ENCODE data around the gene NFATC1.

The NFATC1 gene

DNA sequence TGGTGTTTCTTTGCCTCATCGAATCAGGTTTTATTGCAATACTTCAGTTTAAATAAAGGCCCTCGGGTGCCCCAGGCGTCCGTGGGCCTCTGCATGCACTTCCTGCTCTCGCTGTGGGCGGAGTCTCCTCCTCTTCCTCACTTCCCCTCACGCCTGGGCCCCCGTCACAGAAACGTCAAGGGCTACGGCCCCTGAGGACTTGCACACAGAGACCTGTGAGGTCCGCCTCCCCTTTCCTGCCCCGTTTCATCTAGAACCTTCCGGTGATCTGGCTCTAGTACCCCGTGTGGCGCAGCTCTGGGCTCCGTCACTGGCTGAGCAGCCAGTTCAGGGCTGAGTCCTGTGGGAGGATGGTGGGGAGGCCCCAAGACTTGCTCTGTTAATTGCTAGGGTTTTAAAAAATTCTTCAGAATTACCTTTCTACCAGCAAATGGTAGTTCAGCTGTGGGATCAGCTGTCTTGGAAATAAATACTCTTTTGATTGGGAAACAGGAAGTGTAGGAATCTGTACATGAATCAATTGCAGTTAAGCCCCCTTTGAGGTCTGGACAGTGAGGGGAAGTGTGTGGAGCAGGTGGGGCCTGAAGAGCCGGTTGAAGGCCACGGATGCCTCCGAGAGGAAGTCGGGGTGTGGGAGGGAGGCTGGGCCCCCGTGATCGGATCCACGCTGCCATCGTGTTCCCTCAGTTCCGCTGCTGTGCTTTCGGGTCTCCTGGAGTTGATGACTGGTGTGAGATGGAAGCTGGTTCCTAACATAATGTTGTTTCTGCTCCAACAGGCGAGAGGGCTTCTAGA, 10.2 kb downstream of the NFATC1 start:
- no peak for DNase-seq

DNA sequence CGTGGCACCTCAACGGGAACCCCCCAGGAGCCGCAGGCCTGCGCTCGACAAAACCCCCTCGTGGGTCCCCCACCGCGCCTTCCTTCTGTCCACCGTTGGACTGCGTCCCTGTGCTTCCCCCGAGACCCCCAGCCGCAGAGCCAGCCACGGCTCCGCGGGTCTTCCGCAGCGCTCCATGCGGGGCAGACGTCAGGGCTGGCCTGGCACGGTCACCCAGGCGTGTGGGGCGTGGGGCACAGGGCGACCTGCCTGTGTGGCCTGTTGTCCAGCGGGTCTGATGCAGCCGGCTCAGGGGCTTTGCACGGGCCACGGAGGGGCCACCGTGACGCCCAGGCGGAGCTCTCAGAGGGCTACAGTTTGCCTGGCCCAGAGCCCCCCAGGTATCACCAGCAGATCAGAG, 11.0 kb downstream of the NFATC1 start:
- DNase-seq: no peak

DNA sequence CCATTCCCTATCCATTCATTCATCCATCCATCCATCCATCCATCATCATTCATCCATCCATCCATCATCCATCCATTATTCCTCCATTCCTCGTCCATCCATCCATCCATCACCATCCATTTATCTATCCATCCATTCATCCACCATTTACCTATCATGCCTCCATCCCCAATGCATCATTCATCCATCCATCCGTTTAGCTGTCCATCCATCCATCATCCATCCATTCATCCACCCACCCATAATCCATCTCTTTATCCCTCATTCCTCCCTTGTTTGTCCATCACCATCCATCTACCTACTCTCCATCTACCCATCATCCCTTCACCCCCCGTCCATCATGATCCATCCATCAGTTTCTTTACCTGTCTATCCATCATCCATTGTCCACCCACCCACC, 13.6 kb downstream of the NFATC1 start:
- DNase-seq: no peak

DNA sequence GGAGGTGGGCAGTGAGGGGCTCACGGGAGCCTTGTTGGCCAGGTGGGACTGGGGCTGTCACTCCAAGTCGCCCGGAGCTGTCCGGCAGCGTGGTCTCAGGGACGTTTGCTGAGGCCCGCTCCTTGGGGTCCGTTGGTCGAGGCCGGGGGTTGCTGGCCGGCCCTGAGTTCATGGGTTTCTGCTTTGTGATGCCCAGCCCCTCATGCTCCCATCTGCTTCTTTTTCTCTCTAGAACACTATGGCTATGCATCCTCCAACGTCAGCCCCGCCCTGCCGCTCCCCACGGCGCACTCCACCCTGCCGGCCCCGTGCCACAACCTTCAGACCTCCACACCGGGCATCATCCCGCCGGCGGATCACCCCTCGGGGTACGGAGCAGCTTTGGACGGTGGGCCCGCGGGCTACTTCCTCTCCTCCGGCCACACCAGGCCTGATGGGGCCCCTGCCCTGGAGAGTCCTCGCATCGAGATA, 14.5 kb downstream of the NFATC1 start:
- no peak for DNase-seq

DNA sequence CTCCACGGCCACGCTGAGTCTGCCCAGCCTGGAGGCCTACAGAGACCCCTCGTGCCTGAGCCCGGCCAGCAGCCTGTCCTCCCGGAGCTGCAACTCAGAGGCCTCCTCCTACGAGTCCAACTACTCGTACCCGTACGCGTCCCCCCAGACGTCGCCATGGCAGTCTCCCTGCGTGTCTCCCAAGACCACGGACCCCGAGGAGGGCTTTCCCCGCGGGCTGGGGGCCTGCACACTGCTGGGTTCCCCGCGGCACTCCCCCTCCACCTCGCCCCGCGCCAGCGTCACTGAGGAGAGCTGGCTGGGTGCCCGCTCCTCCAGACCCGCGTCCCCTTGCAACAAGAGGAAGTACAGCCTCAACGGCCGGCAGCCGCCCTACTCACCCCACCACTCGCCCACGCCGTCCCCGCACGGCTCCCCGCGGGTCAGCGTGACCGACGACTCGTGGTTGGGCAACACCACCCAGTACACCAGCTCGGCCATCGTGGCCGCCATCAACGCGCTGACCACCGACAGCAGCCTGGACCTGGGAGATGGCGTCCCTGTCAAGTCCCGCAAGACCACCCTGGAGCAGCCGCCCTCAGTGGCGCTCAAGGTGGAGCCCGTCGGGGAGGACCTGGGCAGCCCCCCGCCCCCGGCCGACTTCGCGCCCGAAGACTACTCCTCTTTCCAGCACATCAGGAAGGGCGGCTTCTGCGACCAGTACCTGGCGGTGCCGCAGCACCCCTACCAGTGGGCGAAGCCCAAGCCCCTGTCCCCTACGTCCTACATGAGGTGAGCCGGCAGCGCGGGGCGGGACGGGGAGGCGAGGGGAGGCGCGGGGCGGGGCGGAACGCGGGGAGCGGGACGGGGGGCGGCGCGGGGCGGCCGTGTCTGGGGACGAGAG, 15.2 kb downstream of the NFATC1 start:
- DNase-seq: no peak

DNA sequence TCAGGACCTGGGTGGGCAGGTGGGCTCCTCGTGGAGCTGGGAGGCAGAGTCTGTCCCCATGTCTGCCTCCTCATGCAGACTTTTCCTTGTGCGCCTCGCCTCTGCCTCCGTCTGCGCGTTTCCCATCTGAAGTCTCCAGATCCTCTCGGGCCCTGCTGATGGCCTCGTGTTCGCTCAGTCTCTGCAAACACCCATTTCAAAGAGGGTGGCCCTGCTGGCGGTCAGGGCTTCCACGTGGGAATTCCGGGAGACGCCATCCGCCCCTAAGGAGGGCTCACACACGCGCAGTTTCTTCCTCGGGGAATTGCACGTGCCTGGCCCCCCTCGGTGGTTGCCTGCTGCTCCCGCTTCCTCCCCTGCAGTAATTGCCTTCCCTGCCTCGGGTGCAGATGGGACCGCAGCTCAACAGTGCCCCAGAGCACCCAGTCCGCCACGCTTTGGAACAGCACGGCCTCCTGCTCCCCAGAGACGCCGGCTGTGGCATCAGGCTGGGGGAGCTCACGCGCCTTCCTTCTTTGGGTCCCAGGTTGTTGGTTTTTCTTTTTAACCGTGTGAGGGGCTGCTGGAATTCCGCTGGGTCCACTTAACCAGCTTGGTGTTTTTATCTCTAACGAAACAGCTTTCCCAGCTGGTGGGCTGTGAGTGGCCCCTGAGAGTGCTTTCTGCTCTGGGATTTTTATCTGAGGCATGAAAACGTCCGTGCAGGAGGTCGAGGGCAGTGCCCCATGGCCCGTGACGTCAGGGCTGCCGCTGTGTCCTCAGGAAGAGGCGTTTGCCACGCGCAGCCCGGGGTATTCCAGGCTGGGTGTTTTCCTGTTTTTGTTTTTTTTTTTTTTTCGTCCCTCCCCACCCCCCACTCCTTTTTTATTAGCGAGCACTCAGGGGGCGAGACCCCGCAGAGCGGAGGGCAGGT, 16.1 kb downstream of the NFATC1 start:
- no peak for DNase-seq

DNA sequence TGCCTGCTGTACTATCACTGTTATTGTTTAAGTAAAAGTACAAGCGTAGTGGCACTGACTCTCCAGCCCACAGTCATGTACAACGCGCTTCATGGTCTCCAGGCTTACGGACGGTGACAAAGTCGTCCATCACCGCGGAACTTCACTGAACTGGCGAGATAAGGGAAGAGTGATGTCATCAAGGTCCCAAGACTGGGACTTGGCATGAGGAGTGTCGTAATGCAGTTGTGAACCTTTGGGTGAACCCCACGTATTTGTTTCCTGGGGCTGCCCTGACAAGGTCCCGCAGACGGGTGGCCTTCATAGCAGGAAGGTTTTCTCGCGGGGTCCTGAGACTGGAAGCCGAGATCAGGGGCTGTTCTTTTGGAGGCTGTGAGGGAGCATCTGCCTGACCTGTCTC, 17.3 kb downstream of the NFATC1 start:
- no peak for DNase-seq

DNA sequence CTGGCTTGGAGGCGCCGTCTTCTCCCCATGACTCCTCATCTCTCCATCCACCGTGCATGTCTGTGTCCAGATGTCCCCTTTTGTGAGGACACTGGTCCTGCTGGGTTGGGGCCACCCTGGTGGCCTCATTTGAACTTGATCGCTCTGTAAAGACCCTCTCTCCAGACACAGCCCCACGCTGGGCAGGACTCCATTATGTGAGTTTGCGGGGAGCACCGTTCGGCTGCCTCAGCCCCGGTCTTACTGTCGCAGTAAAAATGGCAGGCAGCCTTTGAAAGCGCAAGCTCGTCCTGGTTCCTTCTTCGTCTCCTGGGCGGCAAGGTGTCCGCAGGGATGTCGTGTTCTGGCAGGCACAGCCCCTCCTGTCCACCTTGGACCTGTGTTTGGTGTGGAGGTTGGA, 17.7 kb downstream of the NFATC1 start:
- no peak for DNase-seq

DNA sequence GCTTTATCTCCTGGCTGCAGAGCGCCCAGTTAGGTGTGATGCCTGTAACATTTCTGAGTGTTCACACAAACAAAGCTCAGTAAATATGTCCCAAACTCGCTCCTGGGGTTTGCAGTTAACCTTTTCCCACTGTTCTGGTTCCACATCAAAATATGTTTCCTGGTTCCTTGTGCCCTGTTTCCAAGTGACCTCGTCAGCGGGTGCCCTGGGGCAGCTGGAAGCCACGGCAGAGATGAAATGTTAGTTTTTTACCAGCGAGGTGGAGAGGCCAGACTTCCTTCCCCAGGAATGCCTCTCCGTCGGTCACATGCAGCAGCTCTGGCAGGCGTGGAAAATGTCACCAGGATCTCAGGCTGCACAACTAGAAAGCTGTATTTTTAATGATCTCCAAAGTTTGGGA, 18.2 kb downstream of the NFATC1 start:
- DNase-seq: no peak

DNA sequence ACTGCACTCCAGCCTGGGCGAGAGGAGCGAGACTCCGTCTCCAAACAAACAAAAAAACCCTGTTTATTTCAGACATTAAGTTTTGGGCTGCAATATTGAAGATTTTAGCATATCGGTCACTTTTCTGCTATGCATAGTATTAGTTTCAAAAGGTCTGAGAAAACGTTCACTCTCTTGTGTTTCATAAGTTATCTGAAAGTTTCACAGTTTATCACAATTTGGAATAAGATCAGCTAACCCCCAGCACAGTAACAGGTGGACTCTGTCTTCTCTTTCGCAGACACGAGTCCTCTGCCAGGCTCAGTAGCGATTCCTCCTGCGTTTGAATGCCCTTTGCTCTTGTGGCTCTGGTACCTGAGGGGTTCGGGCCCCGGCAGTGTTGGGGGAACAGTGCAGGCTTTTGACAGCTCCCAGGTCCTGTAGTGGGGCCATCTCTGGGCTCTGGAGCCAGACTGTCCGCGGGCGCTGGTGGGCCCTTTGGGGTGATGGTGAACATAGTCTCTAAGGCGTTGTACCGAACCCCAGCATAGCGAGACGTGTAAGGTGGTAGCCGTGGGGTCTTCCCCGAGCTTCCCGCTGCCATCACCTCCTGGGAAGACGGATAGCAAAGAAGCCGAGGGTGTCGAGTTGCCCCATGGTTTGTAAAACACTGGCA, 20.4 kb downstream of the NFATC1 start:
- DNase-seq: no peak

DNA sequence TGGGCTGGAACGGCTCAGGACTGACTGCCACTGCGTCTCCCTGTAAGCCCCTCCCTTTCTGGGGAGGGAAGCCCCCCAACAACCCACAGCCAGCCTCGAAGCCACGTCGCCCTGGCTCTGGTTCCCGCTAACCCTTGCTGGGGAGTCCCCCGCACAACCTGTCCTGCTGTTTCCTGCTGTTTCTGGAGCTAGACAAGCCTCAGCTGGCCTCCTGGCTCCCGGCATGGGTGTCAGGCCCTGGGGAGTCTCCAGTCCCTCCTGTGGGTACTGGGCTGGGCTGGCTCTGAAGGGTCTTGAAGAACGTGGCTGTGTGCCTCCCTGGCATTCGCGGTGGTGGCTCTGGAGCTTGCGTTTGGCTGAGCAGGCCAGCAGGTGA, 20.9 kb downstream of the NFATC1 start:
- DNase-seq: no peak

DNA sequence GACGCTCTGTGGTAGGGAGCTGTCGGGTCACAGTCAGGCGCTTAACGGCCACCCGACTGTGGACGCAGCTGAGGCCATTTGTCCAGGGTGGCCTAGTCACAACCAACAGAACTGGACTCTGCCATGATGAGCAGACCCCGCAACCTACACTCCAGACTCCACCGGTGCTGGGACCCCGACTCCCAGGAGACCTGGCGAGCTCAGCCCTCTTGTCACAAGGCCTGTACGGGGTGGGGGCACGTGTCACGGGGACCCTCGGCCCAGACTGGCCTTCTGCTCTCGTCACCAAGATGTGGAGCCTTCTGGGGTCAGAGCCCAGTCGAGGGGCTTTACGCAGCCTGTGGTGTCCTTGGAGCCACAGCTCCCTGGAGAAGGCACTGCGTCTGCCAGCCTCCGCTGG, 22.5 kb downstream of the NFATC1 start:
- DNase-seq: no peak

DNA sequence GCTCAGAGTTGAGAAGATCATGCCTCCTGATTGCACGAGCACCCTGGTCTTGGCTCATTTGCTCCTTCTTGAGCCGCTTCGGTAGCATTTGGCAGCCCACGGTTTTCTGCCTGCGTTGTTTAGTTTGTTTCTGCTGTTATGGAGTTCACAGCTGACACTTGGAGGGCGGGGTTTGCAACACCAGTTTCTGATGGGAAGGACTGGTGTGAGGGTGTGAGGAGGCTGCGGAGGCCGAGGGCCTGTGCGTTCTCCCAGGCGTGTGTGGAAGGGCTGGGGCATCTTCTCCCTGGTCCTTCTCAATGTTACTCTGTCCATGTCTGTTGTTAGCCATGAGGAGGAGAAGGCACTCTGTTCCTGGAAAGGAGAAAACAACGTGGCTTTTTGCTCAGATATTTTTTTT, 22.9 kb downstream of the NFATC1 start:
- DNase-seq: no peak

DNA sequence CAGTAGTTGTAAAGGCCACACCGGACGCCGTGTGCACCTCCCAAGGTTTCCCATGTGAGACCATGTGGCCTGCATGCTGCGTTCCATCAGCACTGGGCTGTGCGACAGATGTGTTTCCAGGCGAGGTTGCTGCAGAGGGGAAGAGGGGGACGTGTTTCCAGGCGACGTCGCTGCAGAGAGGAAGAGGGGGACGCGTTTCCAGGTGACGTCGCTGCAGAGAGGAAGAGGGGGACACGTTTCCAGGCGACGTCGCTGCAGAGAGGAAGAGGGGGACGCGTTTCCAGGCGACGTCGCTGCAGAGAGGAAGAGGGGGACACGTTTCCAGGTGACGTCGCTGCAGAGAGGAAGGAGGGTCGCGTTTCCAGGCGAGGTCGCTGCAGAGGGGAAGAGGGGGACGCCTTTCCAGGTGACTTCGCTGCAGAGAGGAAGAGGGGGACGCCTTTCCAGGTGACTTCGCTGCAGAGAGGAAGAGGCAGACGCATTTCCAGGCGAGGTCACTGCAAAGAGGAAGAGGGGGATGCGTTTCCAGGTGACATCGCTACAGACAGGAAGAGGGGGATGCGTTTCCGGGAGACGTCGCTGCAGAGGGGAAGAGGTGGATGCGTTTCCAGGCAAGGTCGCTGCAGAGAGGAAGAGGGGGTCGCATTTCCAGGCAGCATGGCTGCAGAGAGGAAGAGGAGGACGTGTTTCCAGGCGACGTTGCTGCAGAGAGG, 24.5 kb downstream of the NFATC1 start:
- DNase-seq: no peak

DNA sequence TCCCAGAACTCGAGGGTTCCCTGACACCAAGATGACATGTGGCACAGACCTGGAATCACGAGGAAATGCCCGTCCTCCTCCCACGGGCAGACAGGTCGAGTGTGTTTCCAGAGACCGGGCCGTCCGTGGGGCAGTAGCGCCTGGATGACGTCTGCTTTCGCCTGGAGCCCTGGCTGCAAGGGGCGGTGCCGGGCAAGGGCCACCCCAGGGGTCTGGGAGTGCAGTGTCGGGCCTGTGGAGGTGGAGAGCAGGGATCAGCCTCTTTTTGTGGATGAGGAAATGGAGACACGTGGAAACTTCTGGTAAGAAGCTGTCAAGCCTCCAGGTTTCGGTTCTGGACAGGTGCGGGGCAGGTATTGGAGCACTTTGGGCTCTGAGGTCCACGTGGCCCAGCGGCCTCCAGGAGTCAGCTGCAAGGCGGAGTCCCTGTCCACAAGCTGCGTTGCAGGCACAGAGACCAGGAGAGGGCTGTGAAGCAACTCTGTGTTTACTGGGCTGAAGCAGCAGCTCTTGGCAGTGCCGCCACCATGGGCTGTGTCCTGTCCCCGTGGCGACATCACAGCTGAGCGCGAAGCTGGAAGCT, 25.6 kb downstream of the NFATC1 start:
- DNase-seq: no peak

DNA sequence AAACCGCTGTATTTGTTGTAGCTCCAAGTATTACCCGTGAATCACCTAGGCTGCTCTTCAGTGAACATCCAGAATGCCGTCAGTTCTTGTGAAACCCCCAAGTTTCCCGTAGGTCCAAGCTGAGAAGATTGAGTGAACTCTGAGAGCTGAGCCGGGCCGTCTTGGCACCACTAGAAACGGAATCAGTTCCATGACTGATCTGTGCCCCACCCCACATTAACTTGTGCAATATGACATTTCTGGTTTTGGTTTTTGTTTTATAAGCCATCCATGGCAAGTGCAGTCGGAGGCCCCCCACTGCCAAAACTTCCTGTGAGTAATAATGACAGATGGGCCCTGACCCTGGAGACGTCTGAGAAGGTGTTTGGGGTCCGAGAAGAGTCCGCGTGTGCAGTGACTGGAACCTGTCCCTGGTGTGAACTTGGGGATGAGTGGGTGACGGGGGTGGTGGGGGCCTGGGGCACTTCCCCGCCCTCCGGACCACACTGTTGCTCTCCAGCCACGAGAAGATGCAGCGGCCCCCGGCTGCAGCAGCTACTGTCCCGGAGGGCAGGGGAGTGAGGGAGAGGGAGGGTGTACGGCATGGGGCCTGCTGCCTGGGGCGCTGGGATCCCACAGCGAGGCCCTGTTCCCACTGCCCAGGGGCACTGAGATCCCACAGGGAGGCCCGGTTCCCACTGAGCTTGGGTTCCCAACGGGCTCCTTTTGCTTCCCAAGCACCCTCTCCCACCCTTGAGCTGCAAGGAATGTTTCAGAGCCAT, 26.5 kb downstream of the NFATC1 start:
- DNase-seq: no peak

DNA sequence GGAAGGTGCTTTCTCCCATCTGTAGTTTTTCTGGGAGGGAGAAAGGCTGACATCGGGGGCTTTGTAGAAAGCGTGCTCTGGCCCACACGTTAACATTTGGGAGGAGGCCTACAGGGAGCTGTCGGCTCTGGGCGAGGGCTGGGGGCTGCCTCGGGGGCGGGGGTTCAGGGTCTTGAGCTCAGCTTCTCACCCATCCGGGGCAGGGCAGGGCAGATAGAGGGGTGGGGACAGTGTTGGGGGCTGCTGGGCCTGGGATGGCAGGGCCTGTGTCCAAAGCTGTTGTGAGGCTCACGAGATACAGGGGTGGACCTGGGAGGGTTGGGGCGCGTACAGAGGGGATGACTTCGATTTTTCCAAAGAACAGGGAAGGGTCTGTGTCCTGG, 27.0 kb downstream of the NFATC1 start:
- no peak for DNase-seq

DNA sequence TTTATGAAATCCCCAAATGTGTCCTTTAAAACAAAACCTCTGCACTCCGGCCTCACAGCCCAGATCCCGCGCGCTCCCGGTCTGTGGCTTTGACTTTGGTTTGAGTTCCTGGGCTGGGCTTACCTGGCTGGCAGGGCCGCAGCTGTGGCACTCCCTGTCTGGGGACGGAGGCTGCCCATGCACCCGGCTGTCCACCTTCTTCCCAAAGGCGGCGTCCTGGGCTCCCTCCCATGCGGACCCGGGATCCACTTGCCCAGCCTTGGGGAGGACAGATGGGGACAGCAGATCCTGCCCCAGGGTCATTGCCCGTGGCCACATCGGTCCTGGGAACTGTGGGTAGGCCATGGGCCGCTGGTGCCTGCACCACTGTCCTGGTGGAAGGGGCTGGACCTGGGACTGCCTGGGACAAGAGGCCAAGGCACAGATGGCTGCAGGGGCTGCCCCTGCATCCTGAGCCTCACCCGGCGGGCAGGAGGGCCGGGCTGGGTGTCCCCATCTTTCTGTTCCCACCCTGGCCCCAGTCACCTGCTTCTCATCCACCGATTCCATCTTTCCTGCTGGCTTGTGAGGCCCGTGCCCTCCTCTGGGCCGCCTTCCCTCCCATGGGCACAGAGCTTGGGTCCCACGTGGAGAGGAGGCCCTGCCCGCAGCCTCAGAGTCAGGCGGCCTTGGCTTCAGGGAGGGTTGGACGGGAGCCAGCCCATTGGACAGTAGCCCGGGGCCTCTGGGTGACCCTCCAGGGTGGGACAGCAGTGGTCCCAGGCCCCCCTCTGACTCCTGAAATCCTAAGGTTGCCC, 27.7 kb downstream of the NFATC1 start:
- no peak for DNase-seq

DNA sequence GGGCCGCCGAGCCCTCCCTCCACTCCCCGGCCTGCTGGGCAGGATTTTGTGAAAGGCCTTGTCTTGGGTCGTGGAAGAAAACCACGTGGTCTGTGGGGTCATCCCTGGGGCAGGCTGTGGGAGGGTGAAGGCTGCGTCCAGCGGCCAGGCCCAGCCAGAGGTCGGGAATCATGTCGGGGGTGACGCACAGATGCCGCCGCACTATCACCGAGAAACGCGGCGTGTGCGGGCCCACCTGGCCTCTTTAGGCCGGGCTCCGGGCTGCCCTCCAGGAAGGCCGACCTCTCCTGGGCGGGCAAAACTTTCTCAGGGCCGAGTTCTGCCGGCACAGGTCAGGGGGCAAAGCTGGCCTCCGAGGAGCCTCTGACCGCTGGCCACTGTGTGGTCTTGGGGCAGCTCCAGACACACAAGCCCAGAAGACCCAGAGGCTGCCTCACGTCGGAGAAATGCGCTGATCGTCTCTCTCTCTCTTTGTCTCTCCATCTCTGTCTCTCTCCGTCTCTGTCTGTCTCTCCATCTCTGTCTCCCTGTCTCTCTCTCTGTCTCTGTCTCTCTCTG, 28.4 kb downstream of the NFATC1 start:
- no peak for DNase-seq
